GM12875 (cell line): ENCODE results near the gene ZMIZ1.

Source experiments
- H3K4me3 ChIP-seq: one replicate; pipeline ENCODE4 v1.5.1; 2011; ENCODE audit warnings: low read depth, low read length, control low read depth
- TF ChIP-seq, protein P1 (sequence below): IDR thresholded peaks from 2 replicates; pipeline ENCODE4 v1.5.1; 2011; ENCODE audit warnings: low read depth, mild to moderate bottlenecking, control low read depth, inconsistent platforms, low read length, moderate library complexity, borderline replicate concordance; ENCODE audit not compliant: insufficient read depth

The ZMIZ1 gene

GRCh38 chr10:79022565-79023230 is 46.1 kb upstream of the ZMIZ1 start:
- no peak overlapping the region for H3K4me3 ChIP-seq
- TF ChIP-seq, protein P1, sequence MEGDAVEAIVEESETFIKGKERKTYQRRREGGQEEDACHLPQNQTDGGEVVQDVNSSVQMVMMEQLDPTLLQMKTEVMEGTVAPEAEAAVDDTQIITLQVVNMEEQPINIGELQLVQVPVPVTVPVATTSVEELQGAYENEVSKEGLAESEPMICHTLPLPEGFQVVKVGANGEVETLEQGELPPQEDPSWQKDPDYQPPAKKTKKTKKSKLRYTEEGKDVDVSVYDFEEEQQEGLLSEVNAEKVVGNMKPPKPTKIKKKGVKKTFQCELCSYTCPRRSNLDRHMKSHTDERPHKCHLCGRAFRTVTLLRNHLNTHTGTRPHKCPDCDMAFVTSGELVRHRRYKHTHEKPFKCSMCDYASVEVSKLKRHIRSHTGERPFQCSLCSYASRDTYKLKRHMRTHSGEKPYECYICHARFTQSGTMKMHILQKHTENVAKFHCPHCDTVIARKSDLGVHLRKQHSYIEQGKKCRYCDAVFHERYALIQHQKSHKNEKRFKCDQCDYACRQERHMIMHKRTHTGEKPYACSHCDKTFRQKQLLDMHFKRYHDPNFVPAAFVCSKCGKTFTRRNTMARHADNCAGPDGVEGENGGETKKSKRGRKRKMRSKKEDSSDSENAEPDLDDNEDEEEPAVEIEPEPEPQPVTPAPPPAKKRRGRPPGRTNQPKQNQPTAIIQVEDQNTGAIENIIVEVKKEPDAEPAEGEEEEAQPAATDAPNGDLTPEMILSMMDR = no peak

DNA sequence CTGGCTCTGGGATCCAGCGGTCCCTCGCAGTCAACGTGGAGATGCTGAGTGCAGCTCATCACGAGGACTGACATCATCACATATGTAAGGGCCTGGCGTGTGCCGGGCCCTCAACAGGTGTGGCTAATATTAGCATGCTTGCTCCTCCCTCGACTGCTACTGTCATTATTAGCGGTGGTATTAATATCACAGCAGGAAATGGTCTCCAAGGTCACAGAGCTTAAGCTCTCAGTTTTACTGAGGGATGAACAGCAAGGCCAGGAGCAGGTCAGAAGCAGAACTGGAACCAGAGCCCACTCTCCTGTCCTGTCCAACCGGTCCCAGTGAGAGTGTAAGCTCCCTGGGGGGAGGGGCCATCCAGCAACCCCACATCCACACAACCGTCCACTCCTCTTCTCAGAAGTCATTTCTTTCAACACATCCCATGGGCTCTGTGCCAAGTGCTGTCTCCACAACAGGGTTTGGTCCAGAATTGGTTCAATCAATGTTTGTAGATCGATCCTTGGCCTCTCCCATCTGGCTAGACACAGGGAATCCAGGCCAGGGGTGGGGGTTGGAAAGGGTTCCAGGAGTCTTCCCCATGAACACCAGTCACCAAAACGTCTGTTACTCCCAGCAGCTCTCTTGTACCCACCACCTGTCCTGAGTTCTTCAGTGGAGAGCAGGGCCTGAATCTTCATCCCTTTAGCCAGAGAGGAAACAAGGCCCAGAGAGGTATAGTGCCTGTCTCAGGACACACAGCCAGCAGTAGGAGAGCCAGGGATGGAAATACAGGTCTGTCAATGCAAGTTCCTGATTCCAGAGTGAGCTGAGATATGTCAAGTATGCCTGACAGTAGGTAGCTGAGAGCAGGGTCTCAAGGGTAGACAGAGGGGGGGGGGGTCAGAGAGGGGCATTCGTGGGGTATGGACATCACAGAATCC is 45.3 kb upstream of the ZMIZ1 start:
- TF ChIP-seq, protein P1 = no peak
- H3K4me3 ChIP-seq = no peak overlapping the region

- TF ChIP-seq, protein P1 = no peak
These were observed 44.5 kb upstream of the ZMIZ1 start for GRCh38 chr10:79024296-79024695.

GRCh38 chr10:79024720-79025198 is 44.0 kb upstream of the ZMIZ1 start:
- H3K4me3 ChIP-seq = no peak overlapping the region
- TF ChIP-seq, protein P1 = no peak

More at GRCh38 chr10:79024296-79024695, 44.5 kb upstream of the ZMIZ1 start:
- H3K4me3 ChIP-seq = no peak overlapping the region

GRCh38 chr10:79025199-79025832 is 43.5 kb upstream of the ZMIZ1 start:
- H3K4me3 ChIP-seq = no peak overlapping the region
- TF ChIP-seq, protein P1 = no peak

GRCh38 chr10:79026341-79026761 is 42.4 kb upstream of the ZMIZ1 start:
- TF ChIP-seq, protein P1 = no peak

GRCh38 chr10:79026806-79027146 is 42.0 kb upstream of the ZMIZ1 start:
- TF ChIP-seq, protein P1 = no peak
- H3K4me3 ChIP-seq = no peak overlapping the region

More at GRCh38 chr10:79026341-79026761, 42.4 kb upstream of the ZMIZ1 start:
- H3K4me3 ChIP-seq = no peak overlapping the region
